Stomach (tissue), 9 donors: Measurements from ENCODE around the gene UNC5A. TPM values are rescaled to one million over a fixed set of nuclear protein-coding genes. Genes with fewer than 3 reads are reported as not detected.

ENCODE experiments used
- DNase-seq, 2 donors: peaks; one replicate each; pipeline versions ENCODE4 v3.0.0 to v3.0.0-alpha.2; 2013 to 2019
- H3K27ac ChIP-seq, 5 donors: fragments of 200-600 bp in 4 of 5; sonication (generic) in 4 of 5; one replicate each; pipeline ENCODE4 v1.5.1; 2013 to 2019; ENCODE audit warnings: mild to moderate bottlenecking in 1 of 5, moderate library complexity in 1 of 5
- H3K27me3 ChIP-seq, 3 donors: fragments of 200-600 bp; sonication (generic); one replicate each; pipeline ENCODE4 v1.5.1; 2017 to 2019; ENCODE audit warnings: mixed run types in 1 of 3
- H3K36me3 ChIP-seq, 4 donors: fragments of 200-600 bp; sonication (generic); 1 replicate in 3 of 4; 2 replicates in 1 of 4; pipeline ENCODE4 v1.5.1; 2016 to 2019
- H3K4me1 ChIP-seq, 4 donors: fragments of 200-600 bp; sonication (generic); one replicate each; pipeline ENCODE4 v1.5.1; 2016 to 2019
- H3K4me3 ChIP-seq, 4 donors: fragments of 200-600 bp; sonication (generic) in 3 of 4; one replicate each; pipeline ENCODE4 v1.5.1; 2016 to 2019; ENCODE audit warnings: mild to moderate bottlenecking in 1 of 4
- H3K9me3 ChIP-seq, 4 donors: fragments of 200-600 bp; sonication (generic); one replicate each; pipeline ENCODE4 v1.5.1; 2016 to 2019
- CTCF ChIP-seq, 7 experiments: fragments of 450-650 bp in 4 of 7; fragments of 200-600 bp in 3 of 7; sonication (generic) in 3 of 7; IDR thresholded peaks; one replicate each; pipeline ENCODE4 v1.5.1; 2016 to 2019; ENCODE audit warnings: antibody characterized with exemption in 7 of 7, control low read depth in 2 of 7, mild to moderate bottlenecking in 1 of 7
- EP300 ChIP-seq: sonication (generic); formaldehyde crosslinking; IDR thresholded peaks from one replicate; pipeline ENCODE4 v1.6.1; 2017; ENCODE audit warnings: antibody characterized with exemption
- POLR2A ChIP-seq, 4 donors: fragments of 450-650 bp; IDR thresholded peaks; one replicate each; pipeline ENCODE4 v1.6.1; 2016; ENCODE audit warnings: antibody characterized with exemption in 4 of 4, control low read depth in 2 of 4, mild to moderate bottlenecking in 1 of 4, moderate library complexity in 1 of 4
- POLR2AphosphoS5 ChIP-seq, 3 donors: sonication (generic); formaldehyde crosslinking; IDR thresholded peaks; one replicate each; pipeline ENCODE4 v1.6.1; 2016; ENCODE audit warnings: antibody characterized with exemption in 3 of 3
- WGBS, 5 donors: extraction: QIAGEN DNeasy Blood & Tissue Kit in 3 of 5; methylation state at CpG; one replicate each; pipeline versions ENCODE4 v1.1.5 to v1.1.7; 2013 to 2018; 5-methylcytosine and 5-hydroxymethylcytosine counted together
- intact Hi-C: fragments of 100-400 bp; cut with DNase I; formaldehyde crosslinking; loops from one replicate; pipeline ENCODE4 v1.15.1; 2023; ENCODE audit warnings: low total_unique reads
- polyA plus RNA-seq, 3 donors: library from polyadenylated mRNA; stranded (reverse); fragments of 200-250 nt; gene quantifications; one replicate each; pipeline ENCODE4 v1.2.3, GENCODE V29; 2013
- total RNA-seq, 5 donors: library from RNA; depleted of rRNA; stranded (reverse); fragments of >200 nt; gene quantifications; one replicate each; pipeline versions ENCODE4 v1.1.0 to v1.2.3, GENCODE V29; 2014 to 2016
- donor health status: healthy with polysubstance abuse.
- donor health status: Bipolar disorder and iron deficiency.
- donor health status: healthy.

Gene UNC5A
- total and polyA plus RNA-seq, 8 donors, result 0.08 to 0.72 (median 0.46) TPM; not detected in 4

DNA sequence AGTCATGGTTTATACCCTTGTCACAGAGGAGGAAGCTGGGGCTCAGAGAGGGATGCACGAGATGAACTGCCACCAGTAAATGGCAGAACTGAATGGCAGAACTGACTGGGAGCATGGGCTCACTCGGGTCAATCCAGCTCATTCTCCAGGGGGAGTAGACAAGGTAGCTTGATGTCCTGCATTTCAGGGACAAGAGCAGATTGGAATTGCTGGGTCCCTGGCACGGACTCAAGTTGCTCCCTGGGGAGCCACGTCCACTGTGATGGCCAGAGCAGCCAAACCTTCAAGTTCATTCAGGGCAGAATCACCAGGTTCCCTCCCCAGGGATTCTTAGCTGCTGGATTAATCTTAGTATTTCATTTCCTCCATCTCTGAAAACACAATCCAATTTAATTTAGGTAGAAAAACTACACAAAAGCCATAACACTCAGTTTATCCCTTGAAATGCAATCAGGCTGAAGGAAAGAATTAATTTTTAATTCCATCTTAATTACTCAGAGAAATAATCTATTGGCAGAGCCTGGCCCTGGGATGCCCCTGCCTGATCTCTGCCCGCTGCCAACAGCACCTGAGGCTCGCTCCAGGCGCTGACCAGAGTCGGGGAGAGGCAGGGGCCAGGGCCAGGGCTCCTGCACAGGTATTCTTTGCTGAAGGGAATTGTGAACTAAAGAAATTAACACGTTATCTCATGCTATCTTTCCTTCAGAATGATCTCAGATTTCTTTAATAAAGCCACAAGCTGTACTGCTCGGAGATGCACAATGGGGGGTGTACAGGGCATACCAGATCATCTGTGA, 42.0 kb upstream of the UNC5A start:
- 58 to 73% (median 68%) methylated on average over 10 of the region's 10 CpGs for WGBS, 5 donors
- DNase-seq, result no peak
- Histone ChIP-seq H3K9me3 (peaks cover 0 to 21% (median 15%) of the 10 kb centered on the region in 4 donors), H3K36me3 (no peaks in the 10 kb centered on the region), H3K27me3 (peaks cover 0 to 44% (median 7%) of the 10 kb centered on the region in 3 donors), H3K4me1 (no peaks in the 10 kb centered on the region), H3K4me3 (no peak overlapping the region), H3K27ac (no peak overlapping the region)
- no peak for TF ChIP-seq POLR2A (IDR thresholded peaks at IDR 0.05)
- TF ChIP-seq CTCF (IDR thresholded peaks at IDR 0.05), result no peak
- TF ChIP-seq POLR2AphosphoS5 (IDR thresholded peaks at IDR 0.05), result no peak
- no peak for TF ChIP-seq EP300
- intact Hi-C loops, result no loop called here

DNA sequence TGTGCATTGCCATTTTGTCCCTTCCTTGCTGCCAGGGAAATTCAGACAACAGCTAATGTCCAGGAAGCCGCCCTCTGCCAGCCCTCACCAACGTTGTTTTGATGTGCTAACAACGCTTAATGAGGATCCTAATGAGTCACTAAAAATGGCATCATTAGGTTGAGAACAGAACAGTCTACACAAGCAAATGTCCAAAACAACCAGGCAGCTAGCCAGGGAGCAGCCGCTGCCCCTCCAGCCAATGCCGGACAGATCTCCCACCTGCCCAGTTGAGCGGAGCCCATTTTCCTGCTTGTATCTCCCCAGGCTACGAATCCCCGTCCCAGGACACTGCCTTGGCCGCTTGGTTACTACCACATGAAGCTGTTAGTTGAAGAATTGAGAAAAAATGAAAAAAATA, 40.4 kb upstream of the UNC5A start:
- intact Hi-C loops, result no loop called here
- Histone ChIP-seq H3K27me3 (peaks cover 0 to 57% (median 12%) of the 10 kb centered on the region in 3 donors), H3K36me3 (no peaks in the 10 kb centered on the region), H3K27ac (no peak overlapping the region), H3K4me3 (no peak overlapping the region), H3K4me1 (no peaks in the 10 kb centered on the region), H3K9me3 (peaks cover 0 to 21% (median 15%) of the 10 kb centered on the region in 4 donors)
- WGBS, 5 donors, result 80 to 87% (median 83%) methylated on average over 9 of the region's 9 CpGs
- TF ChIP-seq EP300 (no peak), POLR2AphosphoS5 (IDR thresholded peaks at IDR 0.05) (no peak)
- no peak for DNase-seq

DNA sequence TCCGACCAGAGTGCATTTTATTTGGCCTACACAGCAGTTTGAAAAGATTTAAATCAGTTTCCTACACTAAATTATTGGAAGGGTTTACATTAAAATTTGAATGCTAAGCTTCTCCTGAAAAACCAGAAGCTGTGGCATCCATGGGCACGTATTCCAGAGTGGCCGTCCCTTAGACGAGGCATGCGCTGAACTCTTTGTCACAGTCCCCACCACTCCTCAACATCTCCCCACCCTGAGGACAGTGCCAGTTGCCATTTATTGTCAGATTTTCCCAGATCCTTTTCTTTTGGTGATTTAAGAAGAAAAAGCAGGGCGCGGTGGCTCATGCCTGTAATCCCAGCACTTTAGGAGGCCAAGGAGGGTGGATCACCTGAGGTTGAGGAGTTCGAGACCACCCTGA, 39.9 kb upstream of the UNC5A start:
- Histone ChIP-seq H3K27ac (no peak overlapping the region), H3K27me3 (peaks cover 0 to 62% (median 15%) of the 10 kb centered on the region in 3 donors)
- intact Hi-C loops, result no loop called here

GRCh38 chr5:176771102-176771845, 39.1 kb upstream of the UNC5A start:
- no peak for DNase-seq
- no peak overlapping the region for H3K27ac ChIP-seq
- peaks cover 0 to 7% (median 4%) of the 10 kb centered on the region in 4 donors for H3K9me3 ChIP-seq
- intact Hi-C loops, result no loop called here
- no peak overlapping the region for H3K4me3 ChIP-seq
- TF ChIP-seq POLR2AphosphoS5 (IDR thresholded peaks at IDR 0.05) (no peak), CTCF (IDR thresholded peaks at IDR 0.05) (no peak), EP300 (no peak), POLR2A (IDR thresholded peaks at IDR 0.05) (no peak)
- WGBS, 5 donors, result 80 to 93% (median 85%) methylated on average over 8 of the region's 8 CpGs
- no peaks in the 10 kb centered on the region for H3K36me3 ChIP-seq
- no peaks in the 10 kb centered on the region for H3K4me1 ChIP-seq
- peaks cover 0 to 70% (median 15%) of the 10 kb centered on the region in 3 donors for H3K27me3 ChIP-seq

More for the DNA sequence above, 39.9 kb upstream of the UNC5A start:
- TF ChIP-seq EP300 (no peak), POLR2A (IDR thresholded peaks at IDR 0.05) (no peak), CTCF (IDR thresholded peaks at IDR 0.05) (no peak), POLR2AphosphoS5 (IDR thresholded peaks at IDR 0.05) (no peak)
- WGBS, 5 donors, result 88 to 94% (median 92%) methylated on average over 8 of the region's 8 CpGs
- Histone ChIP-seq H3K9me3 (peaks cover 0 to 16% (median 10%) of the 10 kb centered on the region in 4 donors), H3K4me3 (no peak overlapping the region), H3K4me1 (no peaks in the 10 kb centered on the region), H3K36me3 (no peaks in the 10 kb centered on the region)
- no peak for DNase-seq
